ENCODE results near the gene POLR1A. TPM values are rescaled to one million over a fixed set of nuclear protein-coding genes. Genes with fewer than 3 reads are reported as not detected.
A peak's percentile ranks its signal among the peaks of the same experiment; 100 is the strongest.

The POLR1A gene
- total and polyA plus RNA-seq, 2 donors (not counting 1 experiment from before 2014, with no cell fraction given): 3.4 to 36.8 TPM

DNA sequence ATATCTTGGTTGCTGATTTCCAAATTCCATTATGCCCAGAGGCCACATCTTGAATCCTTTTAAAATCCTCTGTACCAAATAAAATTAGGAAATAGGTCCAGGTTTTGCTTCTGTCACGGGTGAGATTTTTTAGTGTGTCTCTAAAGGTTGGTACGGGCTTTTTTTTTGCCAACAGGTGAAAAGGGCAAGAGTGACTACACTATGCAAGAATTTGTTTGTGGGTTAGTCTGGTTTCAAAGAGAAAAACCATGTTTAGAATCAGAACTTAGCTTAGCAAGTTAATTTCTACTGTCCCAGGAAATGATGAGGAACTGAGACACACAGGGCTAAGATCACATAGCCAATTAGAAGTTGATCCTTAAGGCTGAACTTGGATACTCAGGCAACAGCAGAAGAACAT, 41.7 kb downstream of the POLR1A start:
- H3K9me3 Mint-ChIP-seq (ENCODE audit: insufficient read depth): no peaks in the 10 kb centered on the region
- Histone ChIP-seq H3K9me3 (ENCODE audit: control extremely low read depth in 1 of 3, control insufficient read depth in 2 of 3, insufficient read depth in 1 of 3, low read length in 2 of 3) (peaks cover 0 to 4% (median 4%) of the 10 kb centered on the region in 3 donors), H4K20me1 (ENCODE audit: control insufficient read depth, insufficient read depth, low read length, poor library complexity, severe bottlenecking) (no peaks in the 10 kb centered on the region), H3K4me3 (ENCODE audit: control extremely low read depth in 1 of 5, extremely low read depth in 1 of 5, insufficient read depth in 1 of 5, low read depth in 2 of 5, low read length in 4 of 5) (no peak overlapping the region), H2AFZ (ENCODE audit: insufficient read depth, low read depth, low read length, poor library complexity, severe bottlenecking) (no peak overlapping the region), H3K79me2 (ENCODE audit: control insufficient read depth, insufficient read depth, low read length) (peaks cover 4% of the 10 kb centered on the region), H3K9ac (ENCODE audit: low read length) (no peak overlapping the region), H3K4me2 (replicated peaks; ENCODE audit: low read depth, low read length, poor library complexity, severe bottlenecking) (no peak overlapping the region), H3K36me3 (replicated peaks in 1 of 2; ENCODE audit: control extremely low read depth in 1 of 2, control insufficient read depth in 1 of 2, extremely low read depth in 1 of 2, insufficient read depth in 2 of 2, low read length in 1 of 2) (peaks cover 4 to 50% of the 10 kb centered on the region in 2 experiments), H3K27ac (ENCODE audit: low read length in 2 of 2) (no peak overlapping the region), H3K4me1 (ENCODE audit: control insufficient read depth in 2 of 2, insufficient read depth in 2 of 2, low read length in 2 of 2) (peaks cover 4 to 9% of the 10 kb centered on the region in 2 donors), H3K27me3 (replicated peaks in 1 of 4; ENCODE audit: control extremely low read depth in 1 of 4, control insufficient read depth in 3 of 4, insufficient read depth in 4 of 4, low read length in 3 of 4) (no peaks in the 10 kb centered on the region)
- H3K4me1 Mint-ChIP-seq: peaks cover 15% of the 10 kb centered on the region
- no peak for TF ChIP-seq CTCF (IDR thresholded peaks at IDR 0.05)
- no peak for TF ChIP-seq EZH2 (IDR thresholded peaks at IDR 0.05; ENCODE audit: borderline replicate concordance, insufficient read depth, low read depth, low read length, poor library complexity, severe bottlenecking)
- CTCF ChIA-PET: interaction anchor here (1.2 to 1.3 kb wide), 2 partner anchors 28 to 237 kb away, joined by 3 to 4 read pairs; no protein-coding TSS in a partner anchor
- ATAC-seq (ENCODE audit: low read depth): no peak
- 83% methylated on average over 1 of the region's 2 CpGs for WGBS (ENCODE audit: insufficient coverage)
- H3K27me3 Mint-ChIP-seq: no peaks in the 10 kb centered on the region
- intact Hi-C loops (cut with micrococcal nuclease): no loop called here
- POLR2A ChIA-PET: no interaction called here
- no peak overlapping the region for H3K4me3 Mint-ChIP-seq
- DNase-seq: no peak
- peak overlapping the region; percentile 5 for H3K27ac Mint-ChIP-seq

DNA sequence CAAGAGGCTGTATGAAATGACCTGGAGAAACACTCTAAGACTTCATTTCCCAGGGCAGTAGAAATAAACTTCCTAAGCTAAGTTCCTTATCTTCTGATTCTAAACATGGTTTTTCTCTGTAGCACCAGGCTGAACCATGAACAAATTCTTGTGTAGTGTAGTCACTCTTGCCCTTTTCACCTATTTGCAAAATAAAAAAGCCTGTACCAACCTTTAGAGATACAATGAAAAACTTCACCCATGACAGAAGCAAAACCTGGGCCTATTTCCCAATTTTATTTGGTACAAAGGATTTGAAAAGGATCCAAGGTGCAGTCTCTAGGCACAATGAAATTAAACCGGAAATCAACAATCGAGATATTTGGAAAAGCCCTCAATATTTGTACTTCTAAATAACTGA, 43.6 kb downstream of the POLR1A start:
- ChIA-PET CTCF (no interaction called here), POLR2A (no interaction called here)
- Histone ChIP-seq H2AFZ (ENCODE audit: insufficient read depth, low read depth, low read length, poor library complexity, severe bottlenecking) (no peak overlapping the region), H3K4me3 (ENCODE audit: control extremely low read depth in 1 of 5, extremely low read depth in 1 of 5, insufficient read depth in 1 of 5, low read depth in 2 of 5, low read length in 4 of 5) (no peak overlapping the region), H3K36me3 (replicated peaks in 1 of 2; ENCODE audit: control extremely low read depth in 1 of 2, control insufficient read depth in 1 of 2, extremely low read depth in 1 of 2, insufficient read depth in 2 of 2, low read length in 1 of 2) (peaks cover 4 to 47% of the 10 kb centered on the region in 2 experiments), H3K9ac (ENCODE audit: low read length) (no peak overlapping the region), H3K27ac (ENCODE audit: low read length in 2 of 2) (no peak overlapping the region), H3K79me2 (ENCODE audit: control insufficient read depth, insufficient read depth, low read length) (no peaks in the 10 kb centered on the region), H3K4me2 (replicated peaks; ENCODE audit: low read depth, low read length, poor library complexity, severe bottlenecking) (no peak overlapping the region), H3K4me1 (ENCODE audit: control insufficient read depth in 2 of 2, insufficient read depth in 2 of 2, low read length in 2 of 2) (no peaks in the 10 kb centered on the region), H3K27me3 (replicated peaks in 1 of 4; ENCODE audit: control extremely low read depth in 1 of 4, control insufficient read depth in 3 of 4, insufficient read depth in 4 of 4, low read length in 3 of 4) (no peaks in the 10 kb centered on the region), H4K20me1 (ENCODE audit: control insufficient read depth, insufficient read depth, low read length, poor library complexity, severe bottlenecking) (no peaks in the 10 kb centered on the region), H3K9me3 (ENCODE audit: control extremely low read depth in 1 of 3, control insufficient read depth in 2 of 3, insufficient read depth in 1 of 3, low read length in 2 of 3) (peaks cover 0 to 4% (median 4%) of the 10 kb centered on the region in 3 donors)
- no peak for DNase-seq
- TF ChIP-seq CTCF (IDR thresholded peaks at IDR 0.05) (no peak), EZH2 (IDR thresholded peaks at IDR 0.05; ENCODE audit: borderline replicate concordance, insufficient read depth, low read depth, low read length, poor library complexity, severe bottlenecking) (no peak)
- Mint-ChIP-seq H3K4me1 (peaks cover 11% of the 10 kb centered on the region), H3K9me3 (ENCODE audit: insufficient read depth) (no peaks in the 10 kb centered on the region), H3K27me3 (no peaks in the 10 kb centered on the region), H3K4me3 (no peak overlapping the region), H3K27ac (no peak overlapping the region)
- intact Hi-C loops (cut with micrococcal nuclease): no loop called here
- no CpG with 5 or more reads among the region's 2 CpGs for WGBS (ENCODE audit: insufficient coverage)
- no peak for ATAC-seq (ENCODE audit: low read depth)
